HG02623 (cell line): ENCODE measurements around the gene TMEM106C.
A peak's percentile ranks its signal among the peaks of the same experiment; 100 is the strongest.

Experiments
- ATAC-seq: cut with Tn5 transposase; IDR thresholded peaks from one replicate; pipeline ENCODE4 v1.9.1; 2021; ENCODE audit warnings: moderate library complexity; ENCODE audit not compliant: unreplicated experiment

Gene TMEM106C

DNA sequence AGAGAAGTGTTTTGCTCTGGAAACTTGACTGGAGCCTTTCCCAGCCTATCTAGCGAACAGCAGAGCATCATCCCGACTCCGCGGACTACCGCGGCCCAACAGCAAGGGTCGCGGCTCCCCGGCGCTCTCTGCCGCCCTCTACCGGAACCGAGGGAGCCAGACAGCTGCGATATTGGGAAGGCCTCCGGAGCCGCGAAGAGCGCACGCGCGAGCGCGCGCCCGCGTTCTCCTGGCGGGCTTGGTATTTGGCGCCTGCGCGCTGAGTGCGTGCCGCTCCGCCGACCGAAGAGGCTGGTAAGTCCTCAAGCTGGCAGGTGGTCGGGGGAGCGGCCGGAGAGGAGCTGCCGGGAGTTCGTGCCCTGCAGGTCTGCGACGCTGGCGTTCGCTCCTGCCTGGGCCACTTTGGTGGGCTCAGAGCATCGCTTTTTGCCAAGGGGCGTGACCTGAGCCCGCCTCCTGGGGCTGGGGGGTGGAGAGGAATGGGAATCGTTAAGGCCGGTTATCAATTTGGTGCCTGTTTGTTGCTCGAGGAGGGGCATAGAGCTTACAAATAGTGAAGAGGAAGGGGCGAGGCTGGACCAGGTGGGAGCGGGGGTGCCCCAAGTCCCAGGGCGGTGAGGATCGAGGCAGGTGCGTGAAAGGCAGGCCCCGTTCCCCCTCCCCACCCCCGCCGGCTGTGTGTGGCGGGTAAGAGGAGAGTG is at the start of gene TMEM106C:
Gene TMEM106C, plus strand, starts transcription at position 257 of the 701 bp plus-strand sequence. CDS start 641 bp downstream, outside the sequence.
- ATAC-seq = peak; percentile 91

DNA sequence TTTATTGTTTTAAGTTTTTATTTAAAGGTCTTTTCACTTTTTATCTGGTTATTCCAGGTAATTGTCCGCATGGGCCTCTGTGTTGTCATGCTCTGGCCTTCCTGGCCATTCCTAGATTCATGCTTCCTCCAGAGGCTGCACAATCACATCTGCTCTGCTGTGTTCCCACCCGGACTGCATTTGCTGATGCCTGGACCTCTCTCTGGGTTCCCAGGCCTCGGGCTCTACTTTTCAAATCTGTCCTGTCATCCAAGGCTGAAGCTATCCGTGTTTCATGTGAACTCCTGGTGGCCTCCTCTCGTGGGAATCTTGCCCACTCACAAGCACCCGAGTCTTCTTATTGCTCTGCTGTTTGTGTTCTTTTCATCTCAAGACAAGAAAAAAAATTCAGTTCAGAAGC is 42.5 kb upstream of the TMEM106C start:
- no peak for ATAC-seq

DNA sequence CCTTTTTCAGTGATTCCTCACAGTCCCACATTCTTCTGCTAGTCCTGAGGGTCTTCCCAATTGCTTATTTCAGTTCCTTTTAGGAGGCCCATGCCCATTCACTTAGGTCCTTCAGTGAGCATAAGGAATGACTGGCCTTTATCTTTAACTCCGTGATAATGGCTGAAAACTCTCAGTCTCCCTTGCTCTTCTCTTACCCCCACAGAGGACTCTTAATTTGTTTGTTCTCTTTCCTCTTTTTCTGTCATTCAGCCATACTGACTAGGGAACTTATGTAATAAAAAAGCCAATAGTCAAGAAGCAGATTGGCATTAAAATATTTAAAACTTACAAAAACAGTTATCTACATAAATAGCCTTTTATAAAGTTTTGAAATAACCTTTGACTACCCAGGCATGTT is 41.5 kb upstream of the TMEM106C start:
- ATAC-seq = no peak

GRCh38 chr12:47927346-47927745 is 36.0 kb upstream of the TMEM106C start:
- no peak for ATAC-seq

- no peak for ATAC-seq
Observed at GRCh38 chr12:47930634-47931033, 32.8 kb upstream of the TMEM106C start.

DNA sequence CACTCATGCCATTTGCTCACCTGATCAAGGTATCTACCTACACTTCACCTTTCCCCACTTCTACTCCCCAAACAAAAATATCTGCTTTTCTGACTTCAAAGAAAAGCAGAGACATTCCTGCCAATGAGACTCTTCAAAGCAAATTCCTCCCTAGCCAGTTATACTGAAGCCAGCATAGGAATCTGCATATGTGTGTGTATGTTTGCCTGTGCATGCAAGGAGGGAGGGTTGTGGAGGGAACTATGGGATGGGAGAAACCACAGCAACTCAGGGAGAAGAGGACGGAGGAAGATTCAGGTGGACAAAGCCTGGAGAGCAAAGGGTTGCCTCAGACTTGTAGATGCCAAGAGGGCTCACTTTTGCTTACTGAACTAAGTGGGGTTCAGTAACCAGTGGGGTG is 32.2 kb upstream of the TMEM106C start:
- no peak for ATAC-seq

DNA sequence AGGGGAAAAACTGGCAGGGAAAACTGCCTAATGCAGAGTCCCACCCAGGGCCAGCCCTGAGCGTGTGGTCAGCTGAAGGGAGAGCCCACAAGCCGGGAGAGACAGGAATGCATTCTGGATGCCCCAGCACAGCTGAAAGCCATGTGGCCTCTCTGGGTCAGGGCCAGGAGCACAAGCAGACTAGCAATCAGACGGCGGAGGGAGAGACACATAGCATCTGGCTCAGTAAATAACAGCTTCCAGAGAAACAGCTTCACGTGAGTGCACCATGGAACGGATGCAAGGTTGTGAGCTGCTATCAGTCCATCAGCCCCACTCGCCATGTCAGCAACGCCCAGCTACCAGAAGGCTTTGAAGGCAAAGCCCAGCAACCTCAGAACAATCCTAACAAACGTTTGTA is 28.2 kb upstream of the TMEM106C start:
- no peak for ATAC-seq

DNA sequence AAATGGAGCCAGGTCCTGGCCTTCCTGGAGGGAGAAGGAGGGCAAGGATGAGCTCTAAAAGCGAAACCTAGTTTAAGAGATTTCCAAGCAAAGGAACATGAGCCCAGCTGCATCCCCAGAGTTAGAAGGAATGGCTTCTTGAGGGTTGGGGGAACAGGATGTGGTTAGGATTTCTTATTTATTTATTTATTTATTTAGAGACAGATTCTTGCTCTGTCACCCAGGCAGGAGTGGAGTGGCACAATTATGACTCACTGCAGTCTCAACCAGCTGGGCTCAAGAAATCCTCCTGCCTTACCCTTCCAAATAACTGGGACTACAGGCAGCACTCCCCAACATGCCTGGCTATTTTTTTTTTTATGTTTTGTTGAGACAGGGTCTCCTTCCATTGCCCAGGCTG is 25.3 kb upstream of the TMEM106C start:
- ATAC-seq = no peak

DNA sequence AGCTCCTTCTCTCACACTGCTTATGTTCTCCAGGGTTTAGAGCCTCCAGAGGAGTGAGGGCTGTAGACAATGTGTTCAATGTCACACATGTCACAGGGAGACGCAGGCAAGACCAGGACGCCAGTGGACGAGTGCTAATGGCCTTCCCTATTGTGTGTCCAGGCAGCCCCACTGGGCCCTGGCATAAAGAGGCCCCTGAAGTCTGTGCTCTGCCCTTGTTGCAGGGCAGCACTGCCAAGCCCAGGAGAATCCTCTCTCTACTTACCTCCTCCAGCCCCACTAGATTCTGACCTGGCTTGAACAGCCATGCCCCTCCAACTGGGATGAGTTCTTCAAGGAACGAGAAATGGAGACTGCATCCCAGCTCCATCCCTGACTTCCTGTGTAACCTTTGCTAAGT is 24.8 kb upstream of the TMEM106C start:
- no peak for ATAC-seq

- ATAC-seq = no peak
Observed at GRCh38 chr12:47939009-47939601, 24.3 kb upstream of the TMEM106C start.

DNA sequence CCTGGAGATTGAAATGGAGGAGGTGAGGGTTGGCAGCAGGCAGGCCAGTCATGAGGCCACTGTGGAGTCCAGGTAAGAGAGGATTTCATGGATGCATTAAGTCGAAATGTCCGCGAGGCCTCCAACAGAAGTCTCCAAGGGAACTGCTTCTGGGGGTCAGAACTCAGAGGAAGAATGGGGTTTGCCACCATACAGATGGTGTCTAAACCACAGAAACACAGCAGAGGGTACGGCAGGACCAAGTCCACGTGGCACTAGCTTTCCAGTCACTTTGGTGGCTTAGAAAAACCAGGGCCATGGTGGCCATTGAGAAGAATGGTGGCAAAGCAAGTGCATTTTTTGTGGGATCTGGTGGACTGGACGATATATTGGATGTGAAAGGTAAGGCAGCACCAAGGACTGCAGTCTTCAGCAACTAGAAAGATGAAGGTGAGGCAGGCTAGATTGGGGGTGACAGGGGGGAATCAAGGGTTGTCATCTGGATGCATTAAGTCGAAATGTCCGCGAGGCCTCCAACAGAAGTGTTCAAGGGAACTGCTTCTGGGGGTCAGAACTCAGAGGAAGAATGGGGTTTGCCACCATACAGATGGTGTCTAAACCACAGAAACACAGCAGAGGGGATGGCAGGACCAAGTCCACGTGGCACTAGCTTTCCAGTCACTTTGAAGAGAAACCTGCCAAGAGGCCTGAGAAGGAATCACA is 22.5 kb upstream of the TMEM106C start:
- ATAC-seq = no peak

DNA sequence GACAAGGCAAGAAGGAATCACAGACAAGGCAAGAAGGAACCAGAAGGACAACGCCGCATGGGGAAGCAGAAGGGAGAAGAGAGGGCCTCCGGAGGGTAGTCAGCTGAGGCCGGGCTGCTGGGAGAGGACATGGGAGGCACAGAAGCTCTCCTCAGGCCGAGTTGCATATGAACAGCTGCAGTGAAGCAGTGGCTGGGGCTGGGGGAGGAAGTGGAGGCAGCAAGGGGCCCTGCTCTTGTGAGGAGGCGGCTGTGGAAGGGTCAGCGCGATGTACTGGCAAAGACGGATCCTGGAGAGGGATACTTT is 22.0 kb upstream of the TMEM106C start:
- ATAC-seq = no peak

GRCh38 chr12:47941871-47942613 is 21.4 kb upstream of the TMEM106C start:
- ATAC-seq = no peak

DNA sequence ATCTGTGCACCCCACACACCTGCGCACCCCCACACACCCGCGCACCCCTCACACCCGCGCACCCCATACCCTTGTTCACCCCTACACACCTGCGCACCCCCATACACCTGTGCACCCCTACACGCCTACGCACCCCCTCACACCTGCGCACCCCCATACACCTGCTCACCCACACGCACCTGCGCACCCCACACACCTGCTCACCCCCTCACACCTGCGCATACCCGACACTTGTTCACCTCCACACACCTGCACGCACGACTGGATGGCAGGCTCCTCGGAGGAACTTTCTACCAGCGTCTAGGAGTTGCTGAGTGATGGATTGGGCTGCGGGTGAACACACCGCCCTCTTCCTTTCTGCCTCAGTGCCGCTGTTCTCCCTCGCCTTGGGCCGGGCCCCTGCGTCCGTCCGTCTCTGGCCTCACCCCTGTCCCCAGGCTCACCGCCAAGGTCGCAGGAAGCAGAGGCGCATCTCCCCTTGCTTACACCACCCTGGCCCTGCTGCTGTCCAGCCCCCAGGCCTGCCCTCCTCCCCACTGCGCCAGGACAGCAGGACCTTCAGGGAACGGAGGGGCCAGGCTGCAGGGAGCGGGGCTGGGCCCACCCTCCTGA is 20.7 kb upstream of the TMEM106C start:
- ATAC-seq = no peak

- ATAC-seq = no peak
Observed at GRCh38 chr12:47943623-47944340, 19.6 kb upstream of the TMEM106C start.

DNA sequence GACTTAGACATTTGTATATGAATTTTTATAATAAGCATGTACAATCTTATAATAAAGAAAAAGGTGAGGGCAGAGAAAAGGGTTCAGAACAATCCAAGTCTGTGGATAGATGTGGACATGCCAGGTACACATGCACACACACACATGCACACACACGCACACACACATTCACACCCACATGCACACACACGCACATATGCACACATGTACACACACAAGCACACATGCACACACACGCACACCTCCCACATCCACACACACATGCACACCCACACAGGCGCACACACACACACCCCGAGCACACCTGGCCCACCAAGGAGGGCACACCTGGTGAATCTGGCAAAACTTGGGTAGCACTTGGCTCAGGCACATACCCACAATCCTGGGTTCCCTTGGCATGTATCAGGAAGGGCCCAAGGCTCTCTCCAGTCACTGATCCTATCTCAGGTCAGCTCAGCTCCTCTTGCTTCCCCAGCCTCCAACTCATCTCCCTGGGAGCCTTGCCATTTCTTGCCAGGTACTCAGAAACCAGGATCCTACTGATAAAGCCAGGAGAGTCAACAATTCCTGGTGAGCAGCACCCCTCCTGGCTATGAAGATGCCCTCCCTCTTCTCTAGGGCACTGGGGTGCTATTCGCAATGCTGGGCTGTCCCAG is 18.6 kb upstream of the TMEM106C start:
- no peak for ATAC-seq

DNA sequence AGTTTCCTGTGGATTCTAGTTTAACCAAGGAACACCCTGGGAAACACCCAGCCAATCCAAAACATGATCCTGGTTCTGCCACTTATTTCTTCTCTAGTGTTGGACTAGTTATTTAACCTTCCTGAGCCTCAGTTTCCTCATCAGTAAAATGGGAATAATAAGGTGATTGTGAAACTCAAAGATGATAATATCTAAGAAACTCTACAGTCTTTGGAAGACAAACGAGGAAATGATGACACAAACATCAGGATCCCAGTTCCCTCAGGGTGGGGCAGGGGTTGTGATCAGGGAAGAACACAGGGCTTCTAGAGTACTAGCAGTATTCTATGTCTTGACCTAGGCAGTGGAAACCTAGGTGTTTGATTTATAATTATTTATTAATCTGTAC is 18.1 kb upstream of the TMEM106C start:
- ATAC-seq = no peak

GRCh38 chr12:47946413-47947323 is 16.7 kb upstream of the TMEM106C start:
- ATAC-seq = no peak

DNA sequence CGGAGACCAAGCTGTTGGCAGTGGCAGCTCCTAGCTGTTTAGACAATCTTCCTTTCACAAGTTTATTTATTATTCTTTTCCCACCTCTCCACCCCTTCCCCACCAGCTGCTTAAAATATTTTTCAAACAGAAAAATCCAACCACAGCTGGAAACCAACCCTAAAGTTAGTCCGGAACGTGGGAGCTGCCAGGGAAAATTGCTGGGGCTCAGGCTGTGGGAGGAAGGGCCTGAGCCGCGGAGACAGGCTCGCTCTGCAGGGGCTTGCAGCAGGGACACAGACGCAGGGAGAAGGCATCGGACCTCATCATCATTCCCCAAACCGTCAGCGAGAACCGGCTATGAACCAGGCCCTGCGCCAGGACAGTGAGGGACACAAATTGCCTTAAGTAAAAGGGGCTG is 16.1 kb upstream of the TMEM106C start:
- no peak for ATAC-seq
